NB4 (cell line): Measurements from ENCODE around the gene KRT6C.

Experiments used
- POLR2A ChIP-seq: IDR thresholded peaks from 2 replicates; pipeline ENCODE4 v1.6.1; 2011; ENCODE audit warnings: mild to moderate bottlenecking; ENCODE audit not compliant: insufficient read length; ENCODE audit errors: extremely low read depth
- TF ChIP-seq, protein P1 (sequence below): IDR thresholded peaks from one replicate; pipeline ENCODE4 v1.5.1; 2012; ENCODE audit warnings: low read depth, low read length

- no peak for TF ChIP-seq POLR2A
- TF ChIP-seq, protein P1, sequence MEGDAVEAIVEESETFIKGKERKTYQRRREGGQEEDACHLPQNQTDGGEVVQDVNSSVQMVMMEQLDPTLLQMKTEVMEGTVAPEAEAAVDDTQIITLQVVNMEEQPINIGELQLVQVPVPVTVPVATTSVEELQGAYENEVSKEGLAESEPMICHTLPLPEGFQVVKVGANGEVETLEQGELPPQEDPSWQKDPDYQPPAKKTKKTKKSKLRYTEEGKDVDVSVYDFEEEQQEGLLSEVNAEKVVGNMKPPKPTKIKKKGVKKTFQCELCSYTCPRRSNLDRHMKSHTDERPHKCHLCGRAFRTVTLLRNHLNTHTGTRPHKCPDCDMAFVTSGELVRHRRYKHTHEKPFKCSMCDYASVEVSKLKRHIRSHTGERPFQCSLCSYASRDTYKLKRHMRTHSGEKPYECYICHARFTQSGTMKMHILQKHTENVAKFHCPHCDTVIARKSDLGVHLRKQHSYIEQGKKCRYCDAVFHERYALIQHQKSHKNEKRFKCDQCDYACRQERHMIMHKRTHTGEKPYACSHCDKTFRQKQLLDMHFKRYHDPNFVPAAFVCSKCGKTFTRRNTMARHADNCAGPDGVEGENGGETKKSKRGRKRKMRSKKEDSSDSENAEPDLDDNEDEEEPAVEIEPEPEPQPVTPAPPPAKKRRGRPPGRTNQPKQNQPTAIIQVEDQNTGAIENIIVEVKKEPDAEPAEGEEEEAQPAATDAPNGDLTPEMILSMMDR, result no peak
Measured at GRCh38 chr12:52515319-52515646, 41.7 kb upstream of the KRT6C start.
